Stimulated activated CD4-positive, alpha-beta T cell treated with anti-CD3 and anti-CD28 coated beads, TNF-alpha, amount 100 ng/mL, for 1 hour (primary cell): ENCODE results near the gene TMEM79.

Experiments used
- DNase-seq, 3 donors: peaks; one replicate each; pipeline ENCODE4 v3.0.0-alpha.2; 2020; ENCODE audit warnings: low read depth in 3 of 3, low spot score in 1 of 3

TMEM79 gene

GRCh38 chr1:156284112-156284511 is at the start of gene TMEM79:
Gene TMEM79 (plus strand): TSS chr1:156284325. CDS start chr1:156285227, 902 bp downstream.
- no peak for DNase-seq

DNA sequence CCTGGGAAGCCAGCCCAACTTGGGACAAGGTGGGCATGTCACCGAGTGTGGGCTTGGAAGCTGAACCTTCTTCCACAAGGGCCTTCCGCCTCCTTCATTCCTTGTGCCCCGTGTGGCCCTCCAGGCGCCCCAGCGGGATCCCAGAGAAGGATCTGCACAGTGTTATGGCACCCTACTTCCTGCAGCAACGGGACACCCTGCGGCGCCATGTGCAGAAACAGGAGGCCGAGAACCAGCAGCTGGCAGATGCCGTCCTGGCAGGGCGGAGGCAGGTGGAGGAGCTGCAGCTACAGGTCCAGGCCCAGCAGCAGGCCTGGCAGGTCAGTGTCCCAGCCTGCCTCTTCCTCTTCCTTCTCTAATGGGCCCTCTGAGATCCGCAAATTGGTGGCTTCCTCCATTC is 48.0 kb upstream of the TMEM79 start:
- DNase-seq = no peak

- no peak for DNase-seq
These were observed 45.9 kb upstream of the TMEM79 start for GRCh38 chr1:156238248-156238647.

DNA sequence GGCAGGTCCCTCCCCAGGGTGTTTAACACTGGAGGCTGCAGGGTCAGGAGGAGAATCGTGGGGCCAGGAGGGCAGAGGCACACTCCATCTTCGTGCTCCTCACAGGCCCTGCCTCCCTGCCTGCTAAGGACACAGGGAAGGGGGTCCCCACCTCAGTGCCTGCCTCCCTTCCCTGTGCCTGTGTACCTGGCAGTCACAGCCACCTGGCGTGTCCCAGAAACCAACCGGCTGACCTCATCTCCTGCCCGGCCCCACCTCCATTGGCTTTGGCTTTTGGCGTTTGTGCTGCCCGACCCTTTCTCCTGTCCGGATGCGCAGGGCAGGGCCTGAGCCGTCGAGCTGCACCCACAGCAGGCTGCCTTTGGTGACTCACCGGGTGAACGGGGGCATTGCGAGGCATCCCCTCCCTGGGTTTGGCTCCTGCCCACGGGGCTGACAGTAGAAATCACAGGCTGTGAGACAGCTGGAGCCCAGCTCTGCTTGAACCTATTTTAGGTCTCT is 42.8 kb upstream of the TMEM79 start:
- no peak for DNase-seq

GRCh38 chr1:156241926-156242325 is 42.2 kb upstream of the TMEM79 start, which contains the start of gene BGLAP:
Gene BGLAP (plus strand): TSS chr1:156242184. CDS start chr1:156242232, 48 bp downstream.
- DNase-seq = no peak

DNA sequence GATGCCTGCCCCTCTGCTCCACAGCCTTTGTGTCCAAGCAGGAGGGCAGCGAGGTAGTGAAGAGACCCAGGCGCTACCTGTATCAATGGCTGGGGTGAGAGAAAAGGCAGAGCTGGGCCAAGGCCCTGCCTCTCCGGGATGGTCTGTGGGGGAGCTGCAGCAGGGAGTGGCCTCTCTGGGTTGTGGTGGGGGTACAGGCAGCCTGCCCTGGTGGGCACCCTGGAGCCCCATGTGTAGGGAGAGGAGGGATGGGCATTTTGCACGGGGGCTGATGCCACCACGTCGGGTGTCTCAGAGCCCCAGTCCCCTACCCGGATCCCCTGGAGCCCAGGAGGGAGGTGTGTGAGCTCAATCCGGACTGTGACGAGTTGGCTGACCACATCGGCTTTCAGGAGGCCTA is 41.4 kb upstream of the TMEM79 start:
- DNase-seq = no peak

- no peak for DNase-seq
These were observed 40.0 kb upstream of the TMEM79 start for GRCh38 chr1:156244126-156244525.

GRCh38 chr1:156244712-156245111 is 39.4 kb upstream of the TMEM79 start:
- DNase-seq = no peak

- no peak for DNase-seq
These were observed 38.5 kb upstream of the TMEM79 start for GRCh38 chr1:156245451-156246232.

DNA sequence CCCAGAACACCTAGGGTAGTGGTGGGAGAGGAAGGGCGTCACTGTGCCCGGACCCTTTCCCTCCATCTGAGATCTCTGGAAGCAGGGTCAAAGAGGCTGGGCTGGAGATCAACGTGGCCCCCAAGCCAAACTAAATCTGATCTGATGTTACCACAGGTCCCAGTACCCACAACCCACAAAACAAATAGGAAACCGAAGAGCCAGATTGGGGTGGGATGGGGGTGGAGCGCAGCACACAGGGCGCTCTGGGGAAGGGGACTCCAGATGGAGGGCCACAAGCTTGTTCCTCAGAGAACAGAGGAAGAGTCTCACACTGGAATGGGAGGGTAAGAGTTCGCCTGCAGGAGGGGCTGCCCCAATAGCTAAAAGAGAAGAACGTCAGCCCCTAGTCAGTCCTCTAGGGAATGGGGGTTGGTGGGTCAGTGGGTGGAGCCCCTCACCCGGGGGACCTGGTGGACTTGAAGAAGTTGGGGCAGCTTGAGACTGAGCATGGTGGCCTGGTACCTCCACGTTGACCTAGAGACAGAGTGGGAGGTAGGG is 37.8 kb upstream of the TMEM79 start:
- no peak for DNase-seq

DNA sequence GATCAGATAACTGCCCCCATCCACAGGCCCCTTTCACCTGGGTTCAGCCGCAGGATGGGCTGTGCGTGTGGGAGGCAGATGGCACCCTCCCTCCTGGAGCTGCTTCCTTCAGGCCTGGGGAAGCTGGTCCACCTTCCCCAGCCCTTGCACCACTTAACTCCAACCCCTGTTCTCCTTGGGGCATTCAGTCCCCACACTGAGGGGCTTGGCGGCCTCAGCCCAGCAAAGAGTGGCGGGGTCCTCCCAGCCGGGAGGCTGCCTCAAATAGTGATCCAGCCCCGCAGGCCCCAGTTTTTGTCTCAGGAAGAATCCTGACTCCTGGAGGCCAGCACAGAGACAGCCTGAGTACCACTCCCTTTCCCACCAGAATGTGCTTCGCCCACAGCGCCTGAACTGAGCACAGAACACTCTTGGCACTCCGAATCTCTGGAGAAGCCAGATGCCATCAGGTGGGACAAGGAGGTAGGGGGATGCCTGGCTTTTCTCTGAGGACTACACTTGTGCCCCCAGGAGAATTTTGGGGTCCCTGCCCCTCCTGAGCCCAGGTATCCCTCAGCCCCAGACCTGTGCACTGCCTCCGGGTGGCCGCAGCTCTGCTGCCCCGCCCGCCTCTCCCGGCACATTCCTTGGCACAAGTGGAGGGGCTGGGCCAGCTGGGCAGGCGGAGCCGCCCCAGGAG is 37.2 kb upstream of the TMEM79 start:
- DNase-seq = no peak

DNA sequence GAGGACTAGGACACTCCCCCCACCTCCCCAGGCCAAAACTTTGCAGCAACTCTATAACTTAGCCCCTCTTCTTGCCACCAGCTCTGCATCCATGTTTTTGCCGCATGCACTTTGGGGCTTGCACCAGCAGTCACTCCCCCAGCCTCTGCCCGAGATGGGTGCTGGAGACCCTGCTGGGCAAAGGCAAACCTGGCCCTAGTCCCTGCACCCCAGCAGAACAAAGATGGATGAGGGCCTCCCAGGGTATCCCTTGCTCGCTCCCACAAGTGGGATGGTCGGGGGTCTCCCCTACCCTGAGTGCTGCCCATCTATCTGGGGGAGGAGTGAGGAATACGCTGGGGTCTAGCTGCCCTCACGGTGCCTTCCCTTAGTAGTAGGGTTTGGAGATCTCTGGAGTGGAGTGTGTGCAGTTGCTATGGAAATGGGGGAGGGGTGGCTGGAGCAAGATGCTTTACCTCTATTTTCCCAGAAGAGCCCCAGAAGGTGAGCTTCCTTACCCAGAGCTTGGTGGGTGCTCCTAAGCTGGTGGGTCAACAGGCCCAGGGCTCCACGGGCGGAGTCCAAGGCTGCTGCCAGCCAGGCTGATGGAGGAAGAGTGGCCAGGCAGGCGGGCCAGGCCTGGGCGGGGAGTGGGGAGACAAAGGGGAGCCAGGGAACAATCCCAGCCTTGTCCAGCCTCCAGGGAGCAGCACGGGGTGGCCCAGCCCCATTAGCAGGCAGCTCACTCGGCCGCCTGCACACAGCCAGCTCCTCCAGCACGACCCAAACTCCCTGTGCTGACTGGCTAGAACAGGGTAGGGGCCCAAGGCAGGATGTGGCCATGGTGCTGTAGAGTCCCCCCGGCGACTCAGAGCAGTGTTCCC is 36.4 kb upstream of the TMEM79 start, which contains the start of gene PAQR6:
PAQR6 (minus strand) TSS at position 597 of the 863 bp plus-strand sequence. CDS start 1,325 bp downstream, outside the sequence.
- no peak for DNase-seq

GRCh38 chr1:156248323-156248683 is 35.8 kb upstream of the TMEM79 start:
- DNase-seq = no peak

DNA sequence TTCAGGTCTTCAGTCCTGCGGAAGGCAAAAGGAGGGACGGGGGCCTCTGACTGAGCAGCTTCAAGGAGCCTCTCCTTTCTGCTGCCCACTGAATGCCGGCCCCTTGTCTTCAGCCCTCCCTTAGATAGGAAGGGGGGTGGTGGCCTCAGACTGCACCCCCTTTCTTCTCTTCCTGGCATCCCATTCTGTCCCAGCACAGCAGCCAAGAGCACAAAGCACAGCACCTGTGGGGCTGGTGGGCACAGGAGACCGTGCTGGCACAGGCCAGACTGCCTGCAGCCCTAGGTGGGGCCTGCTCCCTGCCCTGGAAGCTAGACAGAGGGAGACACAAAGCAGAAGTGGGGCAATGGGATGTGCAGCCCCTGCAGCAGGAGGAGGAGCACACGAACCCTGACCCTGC is 34.5 kb upstream of the TMEM79 start:
- no peak for DNase-seq

DNA sequence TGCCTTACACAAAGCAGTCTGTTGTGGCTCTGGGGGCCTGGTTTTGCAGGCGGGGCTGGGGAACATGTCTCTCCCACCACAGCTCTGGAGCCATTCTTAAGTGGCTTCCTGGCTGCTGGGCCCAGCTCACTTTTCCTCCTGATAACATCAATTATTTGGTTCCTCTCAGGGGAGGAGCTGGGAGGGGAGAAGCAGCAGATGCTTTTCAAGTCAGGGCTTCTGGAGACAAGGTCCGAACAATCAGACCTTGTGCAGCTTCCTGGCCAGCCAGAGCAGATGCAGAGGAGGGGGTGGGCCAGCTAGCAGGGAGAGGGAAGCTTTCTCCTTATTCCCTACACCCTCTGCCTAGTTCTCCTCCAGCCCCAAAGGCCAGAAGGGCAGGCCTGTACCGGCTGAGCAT is 32.6 kb upstream of the TMEM79 start:
- DNase-seq = no peak

GRCh38 chr1:156253634-156254033 is 30.5 kb upstream of the TMEM79 start:
- DNase-seq = no peak

DNA sequence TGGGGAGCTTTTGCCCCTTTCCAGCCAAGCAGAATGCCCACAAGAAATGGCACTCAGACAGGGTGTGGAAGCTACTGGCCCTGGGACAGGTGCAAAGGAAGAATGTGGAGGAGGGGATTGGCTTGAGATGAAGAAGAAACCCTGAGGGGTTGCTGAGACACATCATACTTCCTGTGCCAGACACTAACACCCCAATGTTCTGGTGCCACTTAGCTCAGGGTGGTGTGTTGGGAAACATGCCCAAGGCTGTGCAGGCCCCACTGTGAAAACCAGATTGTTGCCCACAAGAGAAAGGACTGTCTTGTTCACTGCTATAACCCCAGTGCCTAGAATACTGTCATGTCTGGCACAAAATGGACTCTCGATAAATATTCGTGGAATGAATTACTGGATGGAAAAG is 26.4 kb upstream of the TMEM79 start:
- no peak for DNase-seq

DNA sequence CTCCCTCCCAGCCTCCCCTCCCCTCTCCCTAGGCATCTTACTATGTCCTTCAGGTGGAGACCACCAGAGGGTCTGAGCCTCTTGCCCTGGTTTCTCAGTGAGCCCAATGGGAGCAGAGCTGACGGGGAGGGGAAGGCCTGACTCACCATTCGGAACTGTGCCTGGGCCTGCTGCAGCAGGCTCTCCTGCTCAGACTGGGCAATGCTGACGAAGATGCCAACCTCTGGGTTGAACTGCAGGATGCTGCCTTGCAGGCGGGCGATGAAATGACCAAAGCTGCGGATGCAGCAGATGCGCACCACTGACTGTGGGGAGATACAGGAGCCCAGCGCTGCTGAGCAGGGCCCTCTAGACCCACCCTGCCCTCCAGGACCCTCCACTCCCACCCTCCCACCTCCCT is 25.3 kb upstream of the TMEM79 start:
- DNase-seq = no peak

DNA sequence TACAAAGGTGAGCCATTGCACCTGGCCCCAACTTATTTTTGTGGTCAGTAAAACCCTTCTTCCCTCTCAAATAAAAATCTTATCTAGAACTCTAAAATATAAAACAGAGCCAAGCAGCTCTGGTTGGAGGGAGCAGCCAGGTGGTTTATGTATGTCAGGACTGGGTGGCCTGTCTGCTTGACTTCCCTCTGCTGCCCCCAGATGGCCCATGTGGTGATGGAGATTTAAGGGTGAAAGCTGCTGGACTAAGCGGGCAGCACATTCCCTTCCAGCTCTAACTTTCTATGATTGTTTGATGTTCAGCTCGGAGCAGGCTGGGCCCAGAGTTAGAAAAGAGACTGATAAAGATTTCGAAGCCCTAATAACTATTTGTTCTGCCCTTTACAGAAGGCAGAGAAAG is 24.3 kb upstream of the TMEM79 start:
- no peak for DNase-seq

DNA sequence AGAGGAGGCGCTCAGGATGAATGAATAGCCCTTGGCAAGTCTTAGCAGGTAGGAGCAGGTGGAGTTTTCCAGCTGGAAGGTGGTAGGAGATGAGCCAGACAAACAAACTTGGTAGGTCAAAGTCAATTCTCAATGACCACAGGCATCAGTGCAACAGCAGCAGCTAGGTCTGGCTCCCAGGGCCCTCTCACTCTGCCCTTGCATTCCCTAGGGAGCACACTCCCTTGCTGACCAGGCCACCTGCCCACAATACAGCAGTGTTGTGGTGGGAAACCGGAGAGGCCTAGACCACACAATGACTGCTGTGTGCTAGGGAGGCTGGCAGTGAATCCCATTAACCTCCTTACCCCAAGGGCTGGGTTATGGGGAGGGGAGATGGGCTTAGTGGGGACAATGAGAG is 23.2 kb upstream of the TMEM79 start:
- no peak for DNase-seq
